Upper lobe of right lung (tissue), 1 donor: ENCODE data around the gene COL4A4. TPM values are rescaled to one million over a fixed set of nuclear protein-coding genes. Genes with fewer than 3 reads are reported as not detected.

Source experiments
- ATAC-seq: fragments of 200-7000 bp; cut with Tn5 transposase; one replicate; pipeline ENCODE4 v1.9.1; 2020; ENCODE audit warnings: mild to moderate bottlenecking, moderate library complexity
- DNase-seq: peaks from one replicate; pipeline ENCODE4 v3.0.0-alpha.2; 2020
- H3K27ac ChIP-seq: fragments of 200-600 bp; one replicate; pipeline ENCODE4 v1.8.0; 2022
- H3K27me3 ChIP-seq: fragments of 200-600 bp; one replicate; pipeline ENCODE4 v1.8.0; 2022; ENCODE audit warnings: mild to moderate bottlenecking
- H3K36me3 ChIP-seq: fragments of 200-600 bp; one replicate; pipeline ENCODE4 v1.8.0; 2022
- H3K4me1 ChIP-seq: fragments of 200-600 bp; one replicate; pipeline ENCODE4 v1.8.0; 2022
- H3K4me3 ChIP-seq: fragments of 200-600 bp; one replicate; pipeline ENCODE4 v1.8.0; 2022; ENCODE audit warnings: mild to moderate bottlenecking
- H3K9me3 ChIP-seq: fragments of 200-600 bp; one replicate; pipeline ENCODE4 v1.8.0; 2022
- intact Hi-C: fragments of 100-400 bp; cut with DNase I; formaldehyde crosslinking; loops from one replicate; pipeline ENCODE4 v1.11.0; 2022
- total RNA-seq: library from RNA; stranded (reverse); fragmentation: NEBNext Ultra II Directional; extraction: Animal tissue kit (Norgen Biotek cat#: 25700); gene quantifications from one replicate; pipeline ENCODE4 v1.2.1, GENCODE V29; 2021
- TF ChIP-seq, protein P1 (sequence below): fragments of 200-600 bp; IDR thresholded peaks from one replicate; pipeline ENCODE4 v1.8.0; 2022; ENCODE audit warnings: antibody characterized with exemption
- donor health status: DM: no; HTN: yes; CAD: no; lungs with severe emphysema.

Gene COL4A4
- total RNA-seq, 1 donor from 2014 or later, result 36.1 TPM

DNA sequence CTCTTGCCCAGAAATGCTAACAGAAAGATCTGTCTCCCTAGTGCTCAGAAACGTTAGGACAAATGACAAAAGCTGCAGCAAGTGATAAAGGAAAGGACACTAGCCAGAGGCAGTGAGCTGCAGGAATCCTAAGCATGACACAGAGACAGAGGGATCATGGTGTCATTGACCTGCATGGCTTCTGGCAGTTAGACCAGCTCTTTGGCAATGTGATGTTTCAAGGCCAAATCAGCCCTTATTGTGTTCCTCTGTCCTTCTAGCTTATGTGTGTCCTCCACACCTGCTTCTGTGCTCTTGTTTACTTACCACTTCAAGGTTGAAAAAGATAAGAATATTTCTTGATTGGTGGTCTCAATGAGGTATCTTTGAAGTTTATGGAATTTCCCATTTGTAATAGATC is 207.3 kb downstream of the COL4A4 start:
- Histone ChIP-seq H3K4me1 (no peaks in the 10 kb centered on the region), H3K27me3 (no peaks in the 10 kb centered on the region), H3K36me3 (no peaks in the 10 kb centered on the region), H3K4me3 (no peak overlapping the region), H3K27ac (no peak overlapping the region), H3K9me3 (no peaks in the 10 kb centered on the region)
- ATAC-seq (no peak), DNase-seq (no peak)
- intact Hi-C loops, result no loop called here
- TF ChIP-seq, protein P1, sequence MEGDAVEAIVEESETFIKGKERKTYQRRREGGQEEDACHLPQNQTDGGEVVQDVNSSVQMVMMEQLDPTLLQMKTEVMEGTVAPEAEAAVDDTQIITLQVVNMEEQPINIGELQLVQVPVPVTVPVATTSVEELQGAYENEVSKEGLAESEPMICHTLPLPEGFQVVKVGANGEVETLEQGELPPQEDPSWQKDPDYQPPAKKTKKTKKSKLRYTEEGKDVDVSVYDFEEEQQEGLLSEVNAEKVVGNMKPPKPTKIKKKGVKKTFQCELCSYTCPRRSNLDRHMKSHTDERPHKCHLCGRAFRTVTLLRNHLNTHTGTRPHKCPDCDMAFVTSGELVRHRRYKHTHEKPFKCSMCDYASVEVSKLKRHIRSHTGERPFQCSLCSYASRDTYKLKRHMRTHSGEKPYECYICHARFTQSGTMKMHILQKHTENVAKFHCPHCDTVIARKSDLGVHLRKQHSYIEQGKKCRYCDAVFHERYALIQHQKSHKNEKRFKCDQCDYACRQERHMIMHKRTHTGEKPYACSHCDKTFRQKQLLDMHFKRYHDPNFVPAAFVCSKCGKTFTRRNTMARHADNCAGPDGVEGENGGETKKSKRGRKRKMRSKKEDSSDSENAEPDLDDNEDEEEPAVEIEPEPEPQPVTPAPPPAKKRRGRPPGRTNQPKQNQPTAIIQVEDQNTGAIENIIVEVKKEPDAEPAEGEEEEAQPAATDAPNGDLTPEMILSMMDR, result no peak

DNA sequence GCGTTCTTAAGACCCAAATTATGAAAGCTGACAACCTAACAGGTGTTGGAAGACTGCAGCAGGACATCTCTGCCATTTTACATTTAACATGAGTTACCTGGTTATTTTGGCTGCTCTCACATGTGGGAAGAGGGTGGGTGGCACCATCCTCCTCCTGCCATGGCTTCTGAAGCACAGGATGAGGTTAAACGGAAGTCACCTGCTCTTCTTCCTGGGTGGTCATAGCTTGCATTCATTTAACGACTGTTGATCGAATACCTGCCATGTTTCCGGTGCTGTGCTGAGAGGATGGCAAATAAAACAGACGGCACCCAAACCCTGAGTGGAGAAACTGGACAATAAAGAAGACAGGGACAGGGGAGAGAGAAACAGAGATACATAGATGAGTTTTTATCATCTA is 210.2 kb downstream of the COL4A4 start:
- H3K4me3 ChIP-seq, result no peak overlapping the region
- H3K4me1 ChIP-seq, result no peaks in the 10 kb centered on the region
- intact Hi-C loops, result no loop called here
- H3K27me3 ChIP-seq, result no peaks in the 10 kb centered on the region
- DNase-seq, result no peak
- H3K9me3 ChIP-seq, result no peaks in the 10 kb centered on the region
- ATAC-seq, result no peak
- TF ChIP-seq, protein P1, result no peak
- no peaks in the 10 kb centered on the region for H3K36me3 ChIP-seq
- H3K27ac ChIP-seq, result no peak overlapping the region

DNA sequence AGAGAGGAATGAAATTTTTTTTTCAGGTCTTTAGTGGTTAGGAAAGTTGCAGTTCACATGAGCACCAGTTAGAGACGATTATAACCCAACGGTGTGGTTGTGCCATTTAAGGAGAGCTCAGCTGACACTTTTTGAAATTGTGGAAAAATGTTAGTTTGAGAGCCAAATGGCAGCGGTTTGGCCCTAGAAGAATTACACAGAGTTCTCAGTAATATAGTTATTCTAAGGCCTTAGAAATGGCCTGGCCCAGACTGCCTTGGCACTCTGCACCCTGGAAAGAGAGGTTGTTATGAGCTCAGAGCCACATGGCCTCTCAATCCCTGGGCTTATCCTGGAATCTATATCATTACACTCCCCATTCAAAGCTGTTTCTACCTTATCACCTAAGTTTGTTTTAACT is 210.8 kb downstream of the COL4A4 start:
- intact Hi-C loops, result no loop called here
- H3K4me3 ChIP-seq, result no peak overlapping the region
- no peaks in the 10 kb centered on the region for H3K27me3 ChIP-seq
- H3K36me3 ChIP-seq, result no peaks in the 10 kb centered on the region
- ATAC-seq (no peak), DNase-seq (no peak)
- no peaks in the 10 kb centered on the region for H3K4me1 ChIP-seq
- no peaks in the 10 kb centered on the region for H3K9me3 ChIP-seq
- no peak overlapping the region for H3K27ac ChIP-seq
- TF ChIP-seq, protein P1, result no peak

Other genes starting within 250 kb of the COL4A4 start
- 46.4 TPM for gene COL4A3, start 419 bp upstream of the COL4A4 start, total RNA-seq
- 57.2 TPM for gene MFF, start 161.0 kb upstream of the COL4A4 start, total RNA-seq
- not detected for gene TM4SF20, start 215.1 kb upstream of the COL4A4 start, total RNA-seq
- gene SCYGR1, start 223.7 kb upstream of the COL4A4 start, total RNA-seq, result not detected